ENCODE data around the gene LINC00237.

LINC00237 gene

DNA sequence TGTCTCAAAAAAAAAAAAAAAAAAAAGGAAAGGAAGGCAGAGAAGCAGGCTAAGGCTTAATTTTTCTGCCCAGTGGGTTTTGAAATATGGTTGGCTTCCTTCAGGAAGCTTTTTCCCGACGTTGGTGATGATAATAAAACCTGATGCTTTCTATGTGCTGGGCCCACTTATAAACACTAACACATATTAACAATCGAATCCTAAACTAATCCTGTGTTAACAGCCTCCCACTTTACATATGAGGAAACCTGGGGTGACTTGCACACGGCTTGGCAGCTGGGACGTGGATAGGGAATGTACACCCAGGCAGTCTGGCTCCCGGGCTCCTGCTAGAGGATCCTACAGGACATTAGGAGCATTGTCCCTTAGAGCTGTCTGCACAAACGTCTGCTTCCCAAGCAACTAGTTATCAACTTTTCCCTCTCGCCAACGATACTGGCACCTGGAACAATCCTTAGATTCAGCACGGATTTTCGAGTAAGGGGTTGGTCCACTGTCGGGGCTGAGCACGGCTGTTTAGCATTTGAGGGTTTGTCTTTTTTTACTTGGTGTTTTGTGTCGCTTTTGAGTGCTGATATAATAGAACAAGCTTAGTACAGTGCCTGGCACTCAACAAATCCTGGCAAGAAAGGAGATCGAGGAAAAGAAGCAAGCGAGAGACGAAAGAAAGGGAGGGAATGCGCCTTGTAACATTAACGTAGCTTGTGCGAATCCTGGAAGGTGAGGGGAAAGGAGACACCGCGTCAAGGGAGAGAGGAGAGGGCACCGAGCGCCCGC, 19.1 kb upstream of the LINC00237 start:
- H3K36me3 ChIP-seq = no peaks in the 10 kb centered on the region
- H3K4me3 ChIP-seq (ENCODE audit: low read depth in 1 of 2, low read length in 1 of 2) = peak overlapping the region; percentile 55 to 97
- peaks cover 14% of the 10 kb centered on the region for H3K27me3 ChIP-seq
- TF ChIP-seq, protein P1, sequence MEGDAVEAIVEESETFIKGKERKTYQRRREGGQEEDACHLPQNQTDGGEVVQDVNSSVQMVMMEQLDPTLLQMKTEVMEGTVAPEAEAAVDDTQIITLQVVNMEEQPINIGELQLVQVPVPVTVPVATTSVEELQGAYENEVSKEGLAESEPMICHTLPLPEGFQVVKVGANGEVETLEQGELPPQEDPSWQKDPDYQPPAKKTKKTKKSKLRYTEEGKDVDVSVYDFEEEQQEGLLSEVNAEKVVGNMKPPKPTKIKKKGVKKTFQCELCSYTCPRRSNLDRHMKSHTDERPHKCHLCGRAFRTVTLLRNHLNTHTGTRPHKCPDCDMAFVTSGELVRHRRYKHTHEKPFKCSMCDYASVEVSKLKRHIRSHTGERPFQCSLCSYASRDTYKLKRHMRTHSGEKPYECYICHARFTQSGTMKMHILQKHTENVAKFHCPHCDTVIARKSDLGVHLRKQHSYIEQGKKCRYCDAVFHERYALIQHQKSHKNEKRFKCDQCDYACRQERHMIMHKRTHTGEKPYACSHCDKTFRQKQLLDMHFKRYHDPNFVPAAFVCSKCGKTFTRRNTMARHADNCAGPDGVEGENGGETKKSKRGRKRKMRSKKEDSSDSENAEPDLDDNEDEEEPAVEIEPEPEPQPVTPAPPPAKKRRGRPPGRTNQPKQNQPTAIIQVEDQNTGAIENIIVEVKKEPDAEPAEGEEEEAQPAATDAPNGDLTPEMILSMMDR (IDR thresholded peaks at IDR 0.05) = no peak
- peak overlapping the region; percentile 68 for H3K27ac ChIP-seq
- H3K4me1 ChIP-seq (ENCODE audit: control insufficient read depth in 1 of 2, insufficient read depth in 1 of 2, low read depth in 1 of 2, low read length in 1 of 2) = peaks cover 15 to 19% of the 10 kb centered on the region in 2 experiments
- no peaks in the 10 kb centered on the region for H3K9me3 ChIP-seq

DNA sequence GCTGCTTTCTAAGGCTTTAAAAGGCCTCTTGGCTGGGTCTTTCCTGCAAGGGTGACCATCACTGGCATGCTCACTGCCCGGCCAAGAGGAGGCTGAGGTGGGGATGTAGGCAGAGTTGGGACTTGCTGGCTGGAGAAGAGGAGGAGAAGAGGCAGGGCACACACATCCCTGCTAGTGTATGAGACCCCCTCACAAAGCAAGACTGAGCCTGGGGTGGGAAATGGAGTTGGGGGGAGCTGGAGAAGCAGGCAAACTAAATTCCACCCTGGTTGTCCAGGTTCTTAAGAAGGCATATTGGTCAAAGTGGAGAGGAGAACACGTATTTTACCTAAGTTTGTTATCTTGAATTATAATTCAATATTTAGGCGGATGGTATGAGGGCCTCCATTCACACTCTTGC, 18.0 kb upstream of the LINC00237 start:
- H3K36me3 ChIP-seq = no peaks in the 10 kb centered on the region
- no peaks in the 10 kb centered on the region for H3K9me3 ChIP-seq
- peaks cover 15 to 19% of the 10 kb centered on the region in 2 experiments for H3K4me1 ChIP-seq (ENCODE audit: control insufficient read depth in 1 of 2, insufficient read depth in 1 of 2, low read depth in 1 of 2, low read length in 1 of 2)
- H3K4me3 ChIP-seq (ENCODE audit: low read depth in 1 of 2, low read length in 1 of 2) = no peak overlapping the region
- H3K27me3 ChIP-seq = peaks cover 22% of the 10 kb centered on the region
- TF ChIP-seq, protein P1 (IDR thresholded peaks at IDR 0.05) = no peak
- no peak overlapping the region for H3K27ac ChIP-seq

DNA sequence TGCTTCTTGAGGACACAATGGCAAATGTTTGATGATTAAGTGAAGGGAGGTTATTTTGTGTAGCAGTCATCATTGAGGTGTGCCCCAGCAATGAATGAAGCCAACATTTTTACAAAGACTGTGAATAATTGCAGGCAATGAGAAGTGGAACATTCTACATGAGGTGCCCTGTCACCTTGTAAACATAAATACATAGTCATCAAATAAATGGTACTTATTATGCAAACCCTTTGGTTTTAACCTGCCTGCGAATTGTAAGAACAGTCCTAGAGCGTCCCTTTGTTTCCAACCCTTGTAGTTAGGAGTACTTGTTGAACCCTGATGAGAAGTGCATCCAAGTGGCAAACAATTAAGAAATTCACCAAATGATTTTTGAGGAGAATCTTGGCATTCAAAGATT, 12.6 kb upstream of the LINC00237 start:
- H3K4me3 ChIP-seq (ENCODE audit: low read depth in 1 of 2, low read length in 1 of 2) = no peak overlapping the region
- H3K9me3 ChIP-seq = no peaks in the 10 kb centered on the region
- no peak overlapping the region for H3K27ac ChIP-seq
- no peaks in the 10 kb centered on the region for H3K36me3 ChIP-seq
- TF ChIP-seq, protein P1 (IDR thresholded peaks at IDR 0.05) = no peak
- peaks cover 76% of the 10 kb centered on the region for H3K27me3 ChIP-seq
- H3K4me1 ChIP-seq (ENCODE audit: control insufficient read depth in 1 of 2, insufficient read depth in 1 of 2, low read depth in 1 of 2, low read length in 1 of 2) = no peaks in the 10 kb centered on the region

DNA sequence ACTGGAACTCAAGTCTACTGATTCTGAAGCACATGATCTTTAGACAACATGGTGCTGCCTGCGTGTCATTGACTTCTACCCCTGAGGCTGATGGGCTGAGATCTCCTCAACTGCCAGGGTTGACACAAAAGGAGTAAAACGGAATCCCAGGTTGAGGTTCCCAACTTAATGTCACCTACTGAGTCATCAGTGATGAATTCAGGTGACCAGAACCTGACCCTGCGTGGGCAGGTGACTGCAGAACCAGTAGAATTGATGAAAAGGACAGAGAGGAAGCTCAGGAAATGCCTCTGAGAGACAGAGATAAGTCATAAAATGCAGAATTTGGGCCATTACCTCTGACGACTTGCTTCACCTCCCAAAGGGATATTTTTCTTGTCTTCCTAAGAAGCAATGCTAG, 12.0 kb upstream of the LINC00237 start:
- Histone ChIP-seq H3K27me3 (peaks cover 82% of the 10 kb centered on the region), H3K27ac (no peak overlapping the region), H3K9me3 (no peaks in the 10 kb centered on the region), H3K4me1 (ENCODE audit: control insufficient read depth in 1 of 2, insufficient read depth in 1 of 2, low read depth in 1 of 2, low read length in 1 of 2) (no peaks in the 10 kb centered on the region), H3K36me3 (no peaks in the 10 kb centered on the region), H3K4me3 (ENCODE audit: low read depth in 1 of 2, low read length in 1 of 2) (no peak overlapping the region)
- TF ChIP-seq, protein P1 (IDR thresholded peaks at IDR 0.05) = no peak

DNA sequence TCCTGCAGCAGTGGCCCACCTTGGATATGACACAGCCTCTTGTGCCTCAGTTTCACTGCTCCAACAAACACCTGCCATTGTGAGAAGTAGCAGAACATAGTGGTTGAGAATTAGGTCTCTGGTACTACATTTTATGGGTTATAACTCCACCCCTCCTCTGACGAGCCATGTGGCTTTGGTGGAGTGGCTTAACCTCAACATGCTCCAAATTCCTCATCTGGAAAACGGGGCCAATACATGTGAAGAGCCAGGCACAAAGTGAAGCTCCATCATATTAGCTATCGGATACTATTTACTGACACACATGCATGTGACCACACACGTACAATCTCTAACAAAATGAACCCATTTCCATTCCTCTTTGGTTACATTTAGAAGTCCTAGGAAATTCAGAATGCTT, 11.4 kb upstream of the LINC00237 start:
- Histone ChIP-seq H3K4me1 (ENCODE audit: control insufficient read depth in 1 of 2, insufficient read depth in 1 of 2, low read depth in 1 of 2, low read length in 1 of 2) (no peaks in the 10 kb centered on the region), H3K27me3 (peaks cover 88% of the 10 kb centered on the region), H3K36me3 (no peaks in the 10 kb centered on the region), H3K9me3 (no peaks in the 10 kb centered on the region), H3K4me3 (ENCODE audit: low read depth in 1 of 2, low read length in 1 of 2) (no peak overlapping the region), H3K27ac (no peak overlapping the region)
- TF ChIP-seq, protein P1 (IDR thresholded peaks at IDR 0.05) = no peak

Data from neutrophil (primary cell).